AG08395 (cell line): Measurements from ENCODE around the gene TAF1C.

Source experiments
- DNase-seq: peaks from one replicate; pipeline ENCODE4 v3.0.0; 2012; ENCODE audit warnings: mixed read lengths, low spot score

Gene TAF1C

DNA sequence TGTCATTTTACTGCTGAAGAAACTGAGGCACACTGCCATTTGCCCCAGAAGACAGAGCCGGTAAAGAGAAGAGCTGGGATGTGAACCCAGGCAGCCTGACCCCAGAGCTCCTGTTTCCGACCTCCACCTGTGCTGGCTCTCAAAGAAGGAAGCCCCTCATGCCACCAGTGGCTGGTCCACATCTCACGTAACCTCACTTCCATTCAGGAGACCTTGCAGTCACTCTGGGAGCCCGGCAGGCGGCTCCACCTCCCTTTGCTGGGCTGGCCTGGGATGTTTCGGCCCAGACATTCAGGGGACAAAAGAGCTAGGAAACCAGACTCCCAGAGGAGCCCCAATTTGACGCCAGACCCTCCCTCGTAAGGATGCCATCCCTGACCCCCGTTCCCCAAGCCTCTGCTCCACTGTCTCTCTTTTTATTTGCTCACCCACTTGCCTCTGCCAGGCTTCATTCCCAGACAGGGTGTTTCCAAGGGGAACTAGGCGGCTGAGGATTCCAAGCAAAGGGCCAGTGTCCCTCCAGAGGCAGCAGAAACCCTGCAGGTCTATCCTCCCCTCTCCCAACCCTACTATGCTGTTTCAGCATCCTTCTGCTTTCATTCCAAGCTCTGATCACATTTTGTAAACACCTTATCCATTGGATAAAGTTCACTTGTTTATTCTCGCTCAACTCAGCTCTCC, 2.8 kb downstream of the TAF1C start:
- DNase-seq: no peak

DNA sequence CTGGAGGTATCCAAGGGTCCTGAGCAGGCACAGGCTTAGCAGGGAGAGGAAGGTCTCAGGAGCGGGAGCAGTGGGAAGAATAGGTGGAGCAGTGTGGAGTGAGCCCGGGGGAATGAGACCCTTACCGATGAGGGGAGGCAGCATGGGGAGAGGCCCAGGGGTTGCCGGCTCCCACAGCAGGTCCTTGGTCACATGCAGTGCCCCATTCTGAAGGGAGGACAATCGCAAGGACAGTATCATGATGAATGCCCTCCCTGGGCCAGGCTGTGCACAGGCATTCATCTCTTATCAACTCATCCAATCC, 3.3 kb downstream of the TAF1C start:
- no peak for DNase-seq

DNA sequence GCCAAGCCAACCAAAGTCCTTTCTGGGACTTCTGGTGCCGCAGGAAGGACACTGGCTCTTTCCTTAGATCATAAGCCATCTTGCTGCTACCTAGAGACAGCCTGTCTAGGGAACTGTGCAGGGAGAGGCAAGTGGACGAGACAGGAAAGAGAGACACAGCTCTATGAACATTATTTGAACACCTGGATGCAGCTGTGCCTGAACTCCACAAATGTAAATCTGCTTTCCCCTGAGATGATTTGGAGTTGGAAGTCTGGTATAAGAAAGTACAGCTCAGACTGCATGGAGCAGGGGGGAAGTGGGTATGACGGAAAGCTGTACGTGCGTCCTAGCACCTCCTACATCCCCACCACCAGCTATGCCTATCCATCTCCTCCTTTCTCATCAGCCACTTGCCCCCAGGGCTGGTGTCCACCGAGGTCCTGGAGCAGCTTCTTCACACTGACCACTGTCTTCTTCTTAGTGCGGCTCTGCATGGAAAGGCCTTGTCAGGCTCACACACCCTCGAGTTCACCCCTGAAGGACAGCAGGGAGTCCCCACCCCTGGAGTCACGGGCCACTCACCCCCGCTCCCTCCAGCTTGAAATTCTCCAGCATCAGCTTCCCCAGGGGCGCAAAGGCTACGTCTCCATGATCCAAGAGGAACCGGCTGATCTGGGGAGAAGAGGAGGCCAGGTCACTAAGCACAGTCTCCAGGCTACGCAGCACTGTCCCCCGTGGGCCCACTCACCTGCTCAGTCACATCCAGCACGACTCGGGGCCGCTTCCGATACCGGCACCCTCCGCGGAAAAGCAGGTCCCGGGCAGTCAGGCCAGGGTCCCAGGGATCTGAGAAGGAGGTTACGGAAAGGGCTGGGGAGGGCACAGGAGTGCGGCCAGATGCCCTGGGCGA, 3.9 kb downstream of the TAF1C start:
- no peak for DNase-seq

DNA sequence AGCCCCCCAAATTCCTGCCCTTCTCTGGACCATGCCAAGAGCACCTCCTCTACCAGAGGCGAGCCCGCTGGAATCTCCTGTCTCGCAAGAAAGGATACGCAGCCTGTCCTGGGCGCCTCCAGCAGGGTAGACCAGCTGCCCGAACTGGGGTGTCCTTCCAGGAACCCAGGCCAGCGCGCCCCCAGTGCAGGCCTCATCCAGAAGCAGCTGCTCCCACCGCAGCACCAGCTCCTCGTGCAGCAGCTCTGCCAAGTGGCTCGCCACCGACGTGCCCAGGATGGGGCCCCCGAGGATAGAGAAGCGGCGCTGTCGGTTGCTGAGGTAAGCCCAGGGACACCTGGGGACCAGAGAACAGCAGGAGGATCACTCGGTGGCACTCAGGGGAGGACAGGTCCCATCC, 4.8 kb downstream of the TAF1C start:
- no peak for DNase-seq

DNA sequence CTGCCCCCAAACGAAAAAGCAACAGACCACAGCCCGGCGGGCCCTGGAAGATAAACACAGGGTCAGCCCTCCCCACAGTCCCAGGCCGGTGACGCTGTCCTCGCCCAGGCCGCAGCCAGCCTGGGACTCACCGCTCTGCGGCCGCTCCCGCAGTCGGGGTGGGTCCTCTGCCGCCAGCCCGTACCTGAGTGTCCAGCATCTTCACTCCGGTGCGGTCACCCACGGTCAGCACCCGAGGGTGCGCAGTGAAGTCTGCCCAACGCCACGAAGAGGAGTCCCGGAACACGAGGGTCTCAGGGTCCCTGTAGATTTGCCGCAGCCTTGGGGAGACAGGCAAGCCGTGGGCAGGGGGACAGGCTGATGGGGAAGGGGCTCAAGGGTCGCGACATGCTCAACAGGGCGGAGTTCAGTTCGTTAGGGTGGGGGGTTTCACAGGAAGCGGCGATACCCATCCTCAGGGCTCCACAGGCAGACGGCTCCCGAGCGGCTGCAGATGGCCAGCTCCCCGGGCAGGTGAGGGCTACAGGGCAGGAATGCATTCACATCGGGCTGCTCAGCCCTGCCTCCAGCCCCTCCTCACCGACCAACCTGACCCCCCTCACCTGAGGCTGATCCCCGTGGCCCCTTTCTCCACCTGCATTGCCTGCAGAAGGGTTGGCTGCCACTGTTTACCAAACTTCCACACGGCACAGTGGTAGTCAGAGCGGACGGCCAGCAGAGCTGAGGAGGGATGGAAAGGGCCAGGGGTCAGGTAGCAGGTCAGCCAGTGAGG, 5.5 kb downstream of the TAF1C start:
- no peak for DNase-seq

DNA sequence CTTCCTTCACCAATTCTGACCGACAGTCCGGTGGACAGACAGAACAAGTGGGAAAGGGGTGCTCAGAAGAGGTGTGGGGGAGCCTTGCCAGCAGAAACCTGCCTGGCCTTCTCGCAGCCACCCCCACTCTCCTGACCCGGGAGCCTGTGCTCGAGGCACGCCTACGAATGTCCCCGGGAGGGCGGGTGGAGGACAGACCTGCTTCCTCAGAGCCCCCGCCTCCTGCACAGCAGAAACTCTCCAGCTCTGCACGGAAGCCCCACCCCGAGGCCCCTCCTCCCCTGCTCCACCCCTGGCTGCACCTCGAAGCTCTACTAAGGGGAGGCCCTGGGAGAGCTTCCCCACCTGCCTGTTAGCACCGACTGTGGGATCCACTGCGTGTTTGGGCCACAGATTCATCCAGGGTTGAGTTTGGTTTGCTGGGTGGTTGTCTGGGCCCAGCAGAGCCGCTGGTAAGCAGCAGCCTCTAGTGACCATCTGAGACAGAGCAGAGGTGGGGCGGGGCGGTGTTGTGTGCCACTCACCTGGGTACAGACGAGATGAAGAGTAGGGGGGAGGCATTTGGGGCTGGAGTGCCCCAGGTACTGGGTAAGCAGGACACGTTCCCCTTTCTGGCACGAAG, 6.2 kb downstream of the TAF1C start:
- DNase-seq: no peak

DNA sequence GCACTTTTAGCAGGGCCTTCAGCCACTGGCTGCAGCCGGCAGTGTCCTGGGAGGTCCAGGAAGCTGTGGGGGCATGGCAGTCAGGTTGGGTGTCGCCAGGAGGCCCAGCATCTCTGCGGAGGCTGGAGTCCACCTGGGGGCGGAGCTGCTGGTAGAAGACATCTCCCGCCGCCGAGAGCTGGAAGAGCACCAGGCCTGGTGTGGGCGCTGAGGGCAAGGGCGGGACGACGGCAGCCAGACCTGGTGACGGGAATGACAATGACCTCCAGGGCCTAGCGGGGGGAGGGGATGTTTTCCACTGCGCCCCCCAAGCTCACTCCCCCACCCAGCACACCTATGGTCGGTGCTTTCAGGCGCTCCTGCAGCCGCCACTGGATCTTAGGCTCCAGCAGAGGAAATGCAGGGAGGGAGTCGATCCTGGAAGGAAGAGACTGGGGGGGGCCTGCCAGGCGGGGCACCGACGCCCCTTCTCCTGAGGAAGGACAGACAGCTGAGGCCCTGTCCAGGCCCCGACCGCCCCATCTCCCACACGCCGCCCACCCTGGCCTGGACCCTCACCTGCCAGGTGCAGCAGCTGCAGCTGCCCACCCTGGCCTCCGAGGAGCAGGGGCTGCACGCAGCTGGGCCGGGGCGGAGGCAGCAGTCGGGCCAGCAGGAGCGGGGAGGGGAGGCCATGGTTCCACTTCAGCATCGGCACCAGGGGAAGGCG, 7.1 kb downstream of the TAF1C start:
- DNase-seq: no peak

DNA sequence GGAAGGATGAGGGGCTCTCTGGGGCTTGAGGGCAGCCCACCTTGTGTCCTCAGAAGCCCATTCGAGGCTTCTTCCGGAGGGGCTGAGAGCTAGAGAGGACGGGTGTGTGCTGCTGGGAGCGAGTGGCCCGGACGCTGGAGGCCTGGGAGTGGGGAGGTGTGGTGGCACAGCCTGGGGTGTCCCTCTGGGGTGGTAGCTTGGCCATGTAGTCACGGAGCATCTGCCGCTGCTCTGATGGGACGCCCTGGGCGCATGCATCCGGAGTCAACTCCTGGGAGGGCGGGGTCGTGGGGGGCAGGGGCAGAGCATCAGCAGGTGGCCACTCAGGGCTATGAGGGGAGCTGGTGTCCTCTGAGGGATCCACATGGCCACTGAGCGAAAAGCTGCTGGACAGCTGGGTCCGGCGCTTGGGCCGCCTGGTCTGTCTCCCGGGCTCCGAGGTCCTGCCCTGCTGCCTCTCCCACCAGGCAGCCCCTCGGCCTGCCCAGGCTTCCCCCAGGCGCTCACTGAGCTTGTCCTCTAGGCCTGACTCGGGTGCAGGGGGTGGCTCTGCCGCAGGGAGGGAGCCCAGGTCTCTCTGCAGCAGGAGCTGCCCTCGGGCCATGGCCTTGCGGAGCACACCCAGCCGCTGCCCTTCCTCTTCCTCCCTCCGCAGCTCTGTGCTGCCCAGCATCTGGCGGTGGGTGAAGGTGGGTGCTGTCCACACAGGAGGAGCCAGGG, 7.8 kb downstream of the TAF1C start:
- DNase-seq: no peak

DNA sequence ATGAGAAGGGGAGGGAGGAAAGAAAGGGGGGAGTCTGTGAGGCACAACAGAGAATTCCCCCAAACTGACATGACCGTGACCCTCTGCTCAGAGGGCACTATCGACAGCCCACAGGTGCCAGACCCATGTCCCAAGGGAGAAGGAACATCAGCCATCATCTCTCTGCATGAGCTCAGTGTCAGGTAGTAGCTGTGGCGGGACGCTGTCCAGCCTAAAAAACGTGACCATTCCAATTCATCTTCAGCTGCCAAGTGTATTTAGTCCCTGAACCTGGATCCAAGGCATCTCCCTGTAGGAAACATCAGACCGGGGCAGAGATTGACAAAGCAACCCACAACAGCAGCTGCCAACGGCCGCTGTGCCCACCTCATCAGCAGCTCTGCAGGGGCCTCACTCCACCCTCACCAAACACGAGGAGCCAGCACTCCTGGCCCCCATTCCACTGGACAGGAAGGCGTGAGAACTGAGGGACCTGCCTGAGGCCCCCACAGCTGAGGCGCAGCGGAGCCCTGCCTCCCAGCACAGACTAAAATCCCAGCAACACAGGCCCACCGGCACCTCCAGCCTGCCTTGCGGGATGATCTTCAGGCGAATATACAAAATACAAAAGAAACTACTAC, 8.6 kb downstream of the TAF1C start:
- no peak for DNase-seq

DNA sequence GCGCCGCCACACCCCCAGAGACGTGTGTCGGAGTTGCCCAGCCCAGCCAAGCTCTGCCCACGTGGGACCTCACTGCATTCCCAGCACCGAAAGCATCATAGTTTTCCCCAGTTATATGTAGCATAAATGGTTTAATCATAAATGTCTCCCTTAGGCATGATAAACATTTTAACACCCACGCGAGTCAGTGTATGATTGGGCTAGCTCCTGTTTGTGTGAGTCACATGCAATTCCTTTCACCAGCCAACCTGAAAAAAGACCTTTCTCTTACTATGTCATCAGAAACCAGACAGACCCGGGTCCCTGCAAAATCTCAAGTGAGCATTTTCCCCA, 9.2 kb downstream of the TAF1C start:
- DNase-seq: peak; percentile 32

DNA sequence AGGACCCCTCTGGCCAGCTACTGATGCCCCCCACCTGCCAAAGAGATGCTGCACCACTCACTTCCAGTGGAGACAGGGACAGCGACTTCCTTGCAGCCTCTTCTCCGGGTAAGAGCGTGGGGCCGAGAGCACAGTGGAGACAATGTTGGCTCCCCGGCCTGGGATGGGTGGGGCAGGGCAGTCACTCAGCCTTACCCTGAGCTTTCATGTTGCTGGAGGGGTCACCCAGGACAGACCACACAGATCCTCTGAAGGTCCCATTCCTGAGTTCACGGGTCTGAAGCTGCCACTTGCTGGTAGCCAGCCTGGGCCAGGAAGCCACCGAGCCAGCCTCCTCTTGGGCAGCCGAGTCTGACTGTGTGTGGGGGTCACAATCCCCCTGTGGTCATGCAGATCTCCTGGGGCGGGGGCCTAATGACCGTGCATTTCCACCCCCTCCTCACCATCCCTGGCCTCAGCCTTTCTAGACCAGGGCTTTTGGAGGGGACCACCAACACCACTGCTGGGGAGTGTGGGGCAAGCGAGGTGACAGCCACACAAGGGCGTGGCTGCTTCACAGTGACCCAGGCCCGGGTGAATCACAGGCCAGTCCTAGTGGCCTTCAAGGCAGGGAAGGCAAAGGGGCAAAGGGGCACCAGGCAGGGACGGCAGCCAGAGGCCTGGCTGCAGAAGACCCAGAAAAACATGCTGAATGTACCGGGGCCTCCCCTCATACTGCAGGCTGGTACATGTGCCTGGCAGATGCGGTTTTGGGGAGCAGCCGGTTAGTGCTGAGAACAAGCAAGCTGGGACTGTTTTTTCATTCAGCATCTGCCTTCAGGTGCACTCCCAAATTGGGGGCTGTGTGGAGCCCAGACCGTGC, 10.4 kb downstream of the TAF1C start:
- DNase-seq: no peak

DNA sequence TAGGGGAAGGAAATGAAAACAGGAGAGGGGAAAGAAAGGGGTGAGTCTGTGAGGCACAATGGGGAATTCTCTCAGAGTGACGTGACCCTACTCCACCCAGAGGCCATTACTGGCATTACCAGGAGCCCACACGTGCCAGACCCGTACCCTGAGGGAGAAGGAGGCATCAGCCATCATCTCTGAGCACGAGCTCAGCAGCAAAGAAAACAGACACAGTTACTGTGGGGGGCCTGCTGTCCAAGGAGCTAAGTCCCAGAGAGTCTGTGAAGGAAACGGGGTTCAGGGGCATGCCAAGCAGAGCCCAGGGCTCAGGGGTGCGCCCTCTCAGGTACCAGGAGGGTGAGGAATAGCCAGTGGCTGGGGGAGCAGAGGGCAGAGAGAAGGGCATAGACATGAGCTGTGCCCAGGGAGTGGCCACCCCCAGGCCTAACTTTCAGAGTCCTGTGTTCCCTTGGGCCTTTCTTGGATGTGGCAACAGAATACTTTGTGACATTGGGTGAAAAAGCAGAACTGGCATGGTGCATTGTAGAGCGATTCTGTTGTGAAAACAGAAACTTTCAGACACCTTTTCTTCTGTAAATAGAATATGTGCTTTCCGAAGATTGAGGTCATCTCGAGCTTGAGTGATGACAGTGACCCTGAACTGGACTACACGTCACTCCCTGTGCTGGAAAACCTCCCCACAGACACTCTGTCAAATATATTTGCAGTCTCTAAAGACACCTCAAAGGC, 11.3 kb downstream of the TAF1C start:
- DNase-seq: peak; percentile 85

DNA sequence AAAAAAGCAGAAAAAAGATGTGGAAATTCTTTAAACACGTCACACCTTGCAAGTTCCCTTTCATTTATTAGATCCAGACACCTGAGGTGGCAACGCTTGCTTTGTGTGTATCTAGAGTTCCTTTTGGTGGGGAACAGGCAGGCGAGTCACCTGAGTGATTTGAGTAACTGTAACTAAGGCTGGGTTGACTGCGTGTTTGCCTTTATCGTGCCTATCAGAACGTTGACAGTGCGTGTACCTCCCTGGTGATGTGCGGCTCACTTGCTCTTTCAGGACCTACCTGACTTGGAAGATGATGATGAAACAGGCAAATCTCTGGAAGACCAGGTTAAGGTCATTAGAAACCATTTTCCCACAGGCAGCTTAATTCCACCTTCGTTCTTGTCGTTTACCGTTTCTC, 12.5 kb downstream of the TAF1C start:
- no peak for DNase-seq

DNA sequence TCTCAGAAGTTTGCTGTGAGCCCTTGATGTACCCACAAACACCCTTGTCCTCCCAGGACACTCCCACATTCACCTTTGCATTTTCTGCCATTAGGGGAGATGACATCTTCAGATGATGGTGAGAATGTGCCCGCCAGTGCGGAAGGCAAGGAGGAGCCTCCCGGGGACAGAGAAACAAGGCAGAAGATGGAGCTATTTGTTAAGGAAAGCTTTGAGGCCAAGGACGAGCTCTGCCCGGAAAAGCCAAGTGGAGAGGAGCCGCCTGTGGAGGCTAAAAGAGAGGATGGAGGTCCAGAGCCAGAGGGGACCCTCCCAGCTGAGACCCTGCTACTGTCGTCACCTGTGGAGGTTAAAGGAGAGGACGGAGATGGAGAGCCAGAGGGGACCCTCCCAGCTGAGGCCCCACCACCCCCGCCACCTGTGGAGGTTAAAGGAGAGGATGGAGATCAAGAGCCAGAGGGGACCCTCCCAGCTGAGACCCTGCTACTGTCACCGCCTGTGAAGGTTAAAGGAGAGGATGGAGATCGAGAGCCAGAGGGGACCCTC, 17.0 kb downstream of the TAF1C start:
- no peak for DNase-seq

DNA sequence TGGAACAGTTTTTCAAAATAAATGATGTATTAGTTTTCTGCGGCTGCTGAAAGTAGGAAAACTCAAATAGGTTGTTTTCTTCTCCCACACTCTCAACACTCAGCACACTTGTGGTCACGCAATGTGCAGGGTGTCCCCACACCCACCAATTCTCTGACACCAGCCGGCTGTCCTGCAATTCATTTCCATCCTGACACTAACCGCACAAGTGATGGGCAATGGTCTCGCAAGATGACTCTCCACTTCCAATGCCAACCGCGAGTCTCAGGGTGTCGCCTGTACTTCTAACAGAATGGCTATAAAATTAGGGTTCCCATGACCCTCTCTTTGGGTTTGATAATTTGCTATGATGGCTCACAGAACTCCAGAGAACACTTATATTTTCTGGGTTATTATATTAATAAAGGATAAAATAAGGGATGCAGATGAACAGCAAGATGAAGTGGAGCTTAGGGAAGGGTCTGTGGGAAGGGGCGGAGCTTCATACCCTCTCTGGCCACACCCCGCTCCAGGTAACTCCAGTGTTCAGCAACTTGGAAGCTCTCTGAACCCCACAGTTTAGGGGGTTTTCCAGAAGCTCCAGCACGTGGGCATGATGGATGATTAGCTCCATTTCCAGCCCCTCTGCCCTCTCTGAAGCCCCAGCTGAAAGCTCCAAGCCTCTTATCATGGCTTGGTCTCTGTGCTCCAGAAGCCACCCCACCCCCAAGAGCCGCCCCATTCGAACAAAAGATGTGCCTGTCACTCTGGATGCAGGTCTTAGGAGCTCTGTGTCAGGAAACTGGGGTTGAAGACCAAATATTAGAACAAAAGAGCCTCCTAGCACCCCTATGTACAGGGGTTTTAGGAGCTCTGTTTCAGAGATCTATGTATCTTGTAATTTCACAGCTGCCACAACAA, 19.8 kb downstream of the TAF1C start:
- DNase-seq: no peak

DNA sequence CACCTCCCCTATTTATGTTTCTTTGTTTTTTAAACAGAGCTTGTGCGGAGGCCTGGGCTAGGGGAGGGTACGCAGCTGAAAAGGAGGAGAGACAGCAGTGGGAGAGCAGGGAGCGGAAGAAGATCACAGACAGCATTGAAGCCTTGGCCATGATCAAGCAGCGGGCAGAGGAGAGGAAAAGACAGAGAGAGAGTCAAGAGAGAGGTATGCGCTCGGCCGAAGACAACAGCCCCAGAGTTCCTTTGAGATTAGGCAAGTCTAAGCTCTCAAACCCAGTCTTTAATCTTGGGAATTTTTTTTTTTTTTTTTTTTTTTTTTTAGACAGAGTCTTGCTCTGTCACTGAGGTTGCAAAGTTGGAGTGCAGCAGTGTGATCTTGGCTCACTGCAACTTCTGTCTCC, 21.1 kb downstream of the TAF1C start:
- no peak for DNase-seq

DNA sequence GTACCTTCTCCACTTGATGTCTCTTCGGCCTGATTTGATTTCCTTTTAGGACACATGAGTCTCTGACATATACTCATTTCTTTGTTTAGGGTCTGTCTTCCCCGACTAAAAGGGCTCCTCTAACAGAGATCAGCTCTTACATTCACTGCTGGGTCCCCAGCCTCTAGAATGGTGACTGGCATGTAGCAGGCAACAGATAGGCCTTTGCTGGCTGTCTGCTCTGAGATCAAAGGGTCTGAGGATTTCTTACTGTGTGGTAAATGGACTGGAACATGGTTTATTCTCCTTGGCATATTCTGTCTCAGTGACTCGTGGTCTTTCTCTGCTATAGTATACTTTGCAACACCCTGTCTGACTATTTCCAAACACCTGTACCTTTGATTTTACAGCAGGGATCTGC, 25.1 kb downstream of the TAF1C start:
- no peak for DNase-seq

DNA sequence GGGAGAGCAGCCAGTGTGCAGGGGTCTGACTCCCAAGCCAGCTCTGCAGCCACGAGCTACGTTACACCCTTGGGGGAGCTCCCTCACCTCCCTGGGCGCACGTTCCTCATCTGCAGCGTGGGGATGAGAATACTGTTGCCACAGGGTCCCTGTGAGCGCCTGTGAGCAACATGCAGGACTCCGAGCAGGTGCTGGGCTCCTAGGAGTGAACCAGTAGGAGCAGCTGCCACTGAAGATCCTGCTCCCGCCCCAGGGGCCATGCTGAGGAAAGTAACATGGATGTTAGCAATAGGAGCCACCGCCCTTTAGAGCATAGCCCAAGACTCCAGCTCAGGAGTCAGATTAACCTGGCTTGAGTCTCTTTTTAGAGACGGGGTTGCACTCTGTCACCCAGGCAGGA, 25.8 kb downstream of the TAF1C start:
- DNase-seq: no peak
